Measurements from ENCODE around the gene BTBD9. TPM values are rescaled to one million over a fixed set of nuclear protein-coding genes. Genes with fewer than 3 reads are reported as not detected.

Gene BTBD9
- polyA plus RNA-seq, 1 donor (not counting 4 experiments of a cell fraction or from before 2014, with no cell fraction given): 6.8 TPM

DNA sequence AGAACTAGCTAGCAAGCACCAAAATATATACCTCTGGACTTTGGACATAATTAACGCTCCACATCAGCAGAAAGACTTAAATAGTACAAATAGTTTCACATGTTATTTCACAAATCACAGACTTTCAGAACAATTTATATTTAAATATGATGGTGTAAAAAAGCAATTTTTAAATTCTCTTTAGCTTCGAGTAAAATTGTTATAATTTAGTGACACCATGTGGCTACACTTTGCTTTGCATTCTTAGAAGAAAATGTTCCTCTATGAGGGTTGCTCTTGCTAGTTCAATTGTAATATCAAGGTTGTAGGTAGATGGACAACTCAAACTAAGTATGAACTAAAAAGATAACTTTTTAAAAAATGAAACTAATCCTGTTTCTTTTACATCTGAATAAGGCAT is 69.0 kb downstream of the BTBD9 start:
- H3K27me3 ChIP-seq (ENCODE audit: control insufficient read depth, extremely low read depth, insufficient read depth, low read length): no peaks in the 10 kb centered on the region
- no peak overlapping the region for H2AFZ ChIP-seq (ENCODE audit: control insufficient read depth, low read length)
- no peaks in the 10 kb centered on the region for H4K20me1 ChIP-seq (ENCODE audit: control insufficient read depth, extremely low read depth, insufficient read depth, low read length)
- peaks cover 4% of the 10 kb centered on the region for H3K4me1 ChIP-seq (ENCODE audit: control insufficient read depth, extremely low read depth, insufficient read depth, low read length)
- H3K9me3 ChIP-seq (ENCODE audit: control insufficient read depth, low read depth, low read length): no peaks in the 10 kb centered on the region
- no peak for FAIRE-seq
- DNase-seq (ENCODE audit: low read depth, low spot score): no peak
- no peak overlapping the region for H3K9ac ChIP-seq (ENCODE audit: control insufficient read depth, extremely low read depth, insufficient read depth, low read length)
- TF ChIP-seq, protein P1, sequence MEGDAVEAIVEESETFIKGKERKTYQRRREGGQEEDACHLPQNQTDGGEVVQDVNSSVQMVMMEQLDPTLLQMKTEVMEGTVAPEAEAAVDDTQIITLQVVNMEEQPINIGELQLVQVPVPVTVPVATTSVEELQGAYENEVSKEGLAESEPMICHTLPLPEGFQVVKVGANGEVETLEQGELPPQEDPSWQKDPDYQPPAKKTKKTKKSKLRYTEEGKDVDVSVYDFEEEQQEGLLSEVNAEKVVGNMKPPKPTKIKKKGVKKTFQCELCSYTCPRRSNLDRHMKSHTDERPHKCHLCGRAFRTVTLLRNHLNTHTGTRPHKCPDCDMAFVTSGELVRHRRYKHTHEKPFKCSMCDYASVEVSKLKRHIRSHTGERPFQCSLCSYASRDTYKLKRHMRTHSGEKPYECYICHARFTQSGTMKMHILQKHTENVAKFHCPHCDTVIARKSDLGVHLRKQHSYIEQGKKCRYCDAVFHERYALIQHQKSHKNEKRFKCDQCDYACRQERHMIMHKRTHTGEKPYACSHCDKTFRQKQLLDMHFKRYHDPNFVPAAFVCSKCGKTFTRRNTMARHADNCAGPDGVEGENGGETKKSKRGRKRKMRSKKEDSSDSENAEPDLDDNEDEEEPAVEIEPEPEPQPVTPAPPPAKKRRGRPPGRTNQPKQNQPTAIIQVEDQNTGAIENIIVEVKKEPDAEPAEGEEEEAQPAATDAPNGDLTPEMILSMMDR (optimal IDR thresholded peaks at IDR 0.05 in 1 of 3, IDR thresholded peaks at IDR 0.05 in 1 of 3, conservative IDR thresholded peaks at IDR 0.05 in 1 of 3; ENCODE audit: extremely low read depth in 1 of 3, insufficient read depth in 2 of 3, low read length in 3 of 3): peak in 1 of 3 experiments; percentile 11
- no peak for TF ChIP-seq EZH2 (IDR thresholded peaks at IDR 0.05; ENCODE audit: low read length)
- H3K27ac ChIP-seq (ENCODE audit: control insufficient read depth, insufficient read depth, low read length): no peak overlapping the region
- no peaks in the 10 kb centered on the region for H3K79me2 ChIP-seq (ENCODE audit: control insufficient read depth, insufficient read depth, low read length)
- no peak overlapping the region for H3K4me3 ChIP-seq (ENCODE audit: control insufficient read depth in 2 of 3, extremely low read depth in 1 of 3, insufficient read depth in 2 of 3, low read depth in 1 of 3, low read length in 3 of 3)
- dilution Hi-C loops (cut with MboI; ENCODE audit: extremely low pct_ligation_motif_present, low sequenced_read_pairs): no loop called here
- H3K9me1 ChIP-seq (ENCODE audit: control insufficient read depth, extremely low read depth, insufficient read depth, low read length): peaks cover 3% of the 10 kb centered on the region
- no peak overlapping the region for H3K4me2 ChIP-seq (ENCODE audit: control insufficient read depth, extremely low read depth, insufficient read depth, low read depth, low read length)
- H3K36me3 ChIP-seq (ENCODE audit: control insufficient read depth in 2 of 2, extremely low read depth in 1 of 2, insufficient read depth in 2 of 2, low read length in 2 of 2): no peaks in the 10 kb centered on the region

DNA sequence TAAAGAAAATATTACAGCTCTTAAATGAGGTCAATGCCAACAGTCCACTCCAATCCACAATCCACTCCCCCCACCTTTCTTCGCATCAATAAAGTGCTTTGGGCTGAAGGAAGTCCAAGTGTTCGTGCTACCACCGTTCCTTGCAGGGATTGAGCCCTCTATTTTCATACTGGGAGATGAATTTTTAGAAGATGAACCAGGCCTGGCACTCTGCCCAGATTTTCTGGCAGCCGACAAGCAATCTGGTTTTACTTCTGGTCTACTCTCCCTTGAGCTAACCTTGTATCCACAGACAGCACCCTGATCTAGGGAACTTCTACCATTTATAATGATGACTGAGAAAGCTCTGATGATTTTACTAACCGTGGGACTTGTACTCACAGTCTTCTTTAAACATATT is 72.3 kb downstream of the BTBD9 start:
- FAIRE-seq (peak; percentile 81), DNase-seq (ENCODE audit: low read depth, low spot score) (no peak)
- Histone ChIP-seq H4K20me1 (ENCODE audit: control insufficient read depth, extremely low read depth, insufficient read depth, low read length) (no peaks in the 10 kb centered on the region), H3K4me2 (ENCODE audit: control insufficient read depth, extremely low read depth, insufficient read depth, low read depth, low read length) (no peak overlapping the region), H3K9me3 (ENCODE audit: control insufficient read depth, low read depth, low read length) (no peaks in the 10 kb centered on the region), H3K9ac (ENCODE audit: control insufficient read depth, extremely low read depth, insufficient read depth, low read length) (no peak overlapping the region), H3K4me3 (ENCODE audit: control insufficient read depth in 2 of 3, extremely low read depth in 1 of 3, insufficient read depth in 2 of 3, low read depth in 1 of 3, low read length in 3 of 3) (no peak overlapping the region), H2AFZ (ENCODE audit: control insufficient read depth, low read length) (no peak overlapping the region), H3K27ac (ENCODE audit: control insufficient read depth, insufficient read depth, low read length) (no peak overlapping the region), H3K79me2 (ENCODE audit: control insufficient read depth, insufficient read depth, low read length) (no peaks in the 10 kb centered on the region), H3K27me3 (ENCODE audit: control insufficient read depth, extremely low read depth, insufficient read depth, low read length) (no peaks in the 10 kb centered on the region), H3K9me1 (ENCODE audit: control insufficient read depth, extremely low read depth, insufficient read depth, low read length) (peaks cover 3% of the 10 kb centered on the region), H3K36me3 (ENCODE audit: control insufficient read depth in 2 of 2, extremely low read depth in 1 of 2, insufficient read depth in 2 of 2, low read length in 2 of 2) (no peaks in the 10 kb centered on the region), H3K4me1 (ENCODE audit: control insufficient read depth, extremely low read depth, insufficient read depth, low read length) (peaks cover 4% of the 10 kb centered on the region)
- dilution Hi-C loops (cut with MboI; ENCODE audit: extremely low pct_ligation_motif_present, low sequenced_read_pairs): no loop called here
- TF ChIP-seq, protein P1 (optimal IDR thresholded peaks at IDR 0.05 in 1 of 3, IDR thresholded peaks at IDR 0.05 in 1 of 3, conservative IDR thresholded peaks at IDR 0.05 in 1 of 3; ENCODE audit: extremely low read depth in 1 of 3, insufficient read depth in 2 of 3, low read length in 3 of 3): no peak
- no peak for TF ChIP-seq EZH2 (IDR thresholded peaks at IDR 0.05; ENCODE audit: low read length)
